Measurements from ENCODE around the gene OBP2A. TPM values are rescaled to one million over a fixed set of nuclear protein-coding genes. Genes with fewer than 3 reads are reported as not detected.

Gene OBP2A
- total RNA-seq: not detected in 2 replicates

GRCh38 chr9:135545646-135546176, at the start of gene OBP2A:
OBP2A (plus strand) TSS chr9:135546126; CDS start chr9:135546181, 55 bp downstream.

DNA sequence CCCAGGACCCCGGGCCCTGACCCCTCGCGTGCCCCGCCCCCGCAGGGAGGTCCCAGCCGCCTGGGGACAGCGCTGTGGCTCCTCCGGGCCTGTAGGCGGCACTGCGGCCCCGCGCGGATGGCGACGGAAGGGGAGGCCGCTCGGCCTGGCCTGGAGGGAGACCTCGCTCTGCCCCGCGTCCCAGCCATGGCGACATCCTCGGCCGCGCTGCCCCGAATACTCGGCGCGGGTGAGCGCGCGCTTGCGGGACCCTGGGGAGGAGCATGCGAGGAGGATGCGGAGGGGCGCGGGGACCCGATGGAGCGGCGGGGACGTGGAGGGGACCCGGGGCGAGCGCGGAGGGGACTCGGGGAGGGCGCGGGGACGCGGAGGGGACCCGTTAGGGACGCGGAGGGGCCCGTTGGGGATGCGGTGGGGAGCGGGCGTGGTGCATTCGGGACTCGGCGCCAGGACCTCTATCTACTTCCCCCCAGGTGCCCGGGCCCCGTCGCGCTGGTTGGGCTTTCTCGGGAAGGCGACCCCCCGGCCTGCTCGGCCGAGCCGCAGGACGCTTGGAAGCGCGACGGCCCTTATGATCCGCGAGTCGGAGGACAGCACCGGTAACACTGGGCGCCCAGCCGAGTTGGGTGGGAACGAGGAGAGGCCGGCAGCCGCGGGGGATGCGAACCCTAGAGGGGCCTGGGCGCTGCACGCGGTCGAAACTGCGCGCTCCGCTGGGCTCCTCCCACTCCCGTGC, 45.2 kb upstream of the OBP2A start, which contains the start of gene MRPS2:
Gene MRPS2, plus strand, starts transcription at position 158 of the 736 bp plus-strand sequence. Its CDS starts 29 bp downstream, at position 187.

DNA sequence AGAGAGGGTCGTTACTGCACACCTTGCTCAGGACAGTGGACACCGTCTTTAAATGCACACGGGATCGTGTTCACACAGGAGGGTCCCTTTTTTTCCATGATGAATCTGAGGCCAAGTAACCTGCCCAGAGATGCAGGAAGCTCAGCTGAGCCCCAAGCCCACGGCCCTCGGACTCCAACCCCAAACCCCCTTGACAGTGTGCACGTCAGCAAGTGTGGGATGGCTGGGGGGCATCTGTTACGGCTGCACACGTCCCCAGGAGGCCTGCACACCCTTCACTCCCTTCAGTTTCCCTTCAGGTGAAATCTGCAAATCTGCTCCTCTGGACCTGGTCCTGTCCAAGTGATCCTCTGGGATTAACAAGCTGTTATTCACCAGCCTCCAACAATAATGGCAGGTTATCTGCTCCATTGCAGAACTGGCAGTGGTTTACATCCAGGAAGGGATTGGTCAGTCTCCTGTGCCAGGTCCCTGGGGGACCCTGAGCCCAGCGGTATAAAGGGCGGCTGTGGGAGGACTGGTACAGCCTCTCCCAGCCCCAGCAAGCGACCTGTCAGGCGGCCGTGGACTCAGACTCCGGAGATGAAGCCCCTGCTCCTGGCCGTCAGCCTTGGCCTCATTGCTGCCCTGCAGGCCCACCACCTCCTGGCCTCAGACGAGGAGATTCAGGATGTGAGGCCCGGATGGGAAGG, 24.9 kb upstream of the OBP2A start, which contains the start of gene LCN1:
Gene LCN1, plus strand, starts transcription at position 525 of the 692 bp plus-strand sequence. Its CDS starts 58 bp downstream, at position 583.

DNA sequence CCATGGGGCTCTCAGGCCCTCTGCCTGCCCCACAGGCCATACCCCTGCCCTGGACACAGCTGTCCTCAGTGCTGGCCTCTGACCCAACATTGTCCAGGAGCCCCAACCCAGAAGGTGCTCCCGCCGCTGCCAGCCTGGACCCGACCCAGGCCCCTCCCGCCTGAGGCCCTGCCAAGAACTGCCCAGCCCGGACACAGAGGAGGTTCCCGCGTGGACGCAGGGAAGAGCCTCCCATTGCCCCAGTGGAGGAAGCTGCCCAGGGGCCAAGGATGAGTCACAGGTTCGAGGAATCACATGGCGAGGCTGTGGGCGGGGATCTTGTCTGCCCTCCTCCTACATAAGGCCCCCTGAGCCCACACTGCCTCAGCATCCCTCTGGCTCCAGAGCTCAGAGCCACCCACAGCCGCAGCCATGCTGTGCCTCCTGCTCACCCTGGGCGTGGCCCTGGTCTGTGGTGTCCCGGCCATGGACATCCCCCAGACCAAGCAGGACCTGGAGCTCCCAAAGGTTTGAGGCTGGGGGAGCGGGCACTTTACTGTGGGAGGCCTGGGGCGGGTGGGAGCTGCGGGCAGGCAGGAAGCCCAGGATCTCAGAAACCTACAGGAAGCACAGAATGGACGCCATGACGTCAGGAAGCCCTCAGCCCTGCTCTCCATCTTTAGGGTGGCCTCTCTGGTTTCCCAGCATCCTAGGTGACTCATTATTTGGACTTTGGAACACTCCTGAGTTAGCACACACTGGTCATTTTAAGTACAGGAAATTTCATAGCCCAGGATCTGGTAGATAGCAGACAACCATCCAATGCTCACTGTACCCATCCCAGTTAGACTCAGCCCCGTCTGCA, 15.7 kb downstream of the OBP2A start, which contains the start of gene PAEP:
Gene PAEP, plus strand, starts transcription at position 366 of the 844 bp plus-strand sequence.

Other genes starting within 250 kb of the OBP2A start
- gene PPP1R26, start 66.3 kb upstream of the OBP2A start, total RNA-seq: 5.7 and 6.3 TPM in 2 replicates
- gene MRPS2, start 45.4 kb upstream of the OBP2A start, total RNA-seq: 9.9 and 19.1 TPM in 2 replicates
- not detected in 2 replicates for gene LCN1, start 24.7 kb upstream of the OBP2A start, total RNA-seq
- not detected in 2 replicates for gene PAEP, start 15.6 kb downstream of the OBP2A start, total RNA-seq
- not detected in 2 replicates for gene GLT6D1, start 93.4 kb downstream of the OBP2A start, total RNA-seq
- not detected in 2 replicates for gene LCN9, start 117.2 kb downstream of the OBP2A start, total RNA-seq
- not detected in 2 replicates for gene SOHLH1, start 153.4 kb downstream of the OBP2A start, total RNA-seq
- gene KCNT1, start 156.1 kb downstream of the OBP2A start, total RNA-seq: not detected in 2 replicates